Activated CD4-positive, alpha-beta memory T cell treated with anti-CD3 and anti-CD28 coated beads, Interleukin-2, amount 10 ng/mL, durations not matched to agents 7 days and 5 days (primary cell): ENCODE measurements around the gene CD14. TPM values are rescaled to one million over a fixed set of nuclear protein-coding genes. Genes with fewer than 3 reads are reported as not detected.
"Not testable (repeated sequence)": the region's sequence is repeated elsewhere in the genome, so short reads cannot be mapped to it uniquely, and the experiment has no call there.

ENCODE experiments used
- CTCF ChIA-PET: fragments of 350-600 bp; sonication (Branson Sonifier 250); formaldehyde crosslinking; loops from one replicate; lab custom pipeline; 2021; ENCODE audit warnings: antibody characterized with exemption, inconsistent platforms; lab: Charles Lee
- POLR2A ChIA-PET: fragments of 350-600 bp; sonication (Branson Sonifier 250); formaldehyde crosslinking; loops from one replicate; lab custom pipeline; 2021; ENCODE audit warnings: antibody characterized with exemption; lab: Charles Lee
- DNase-seq: peaks from one replicate; pipeline ENCODE4 v3.0.0-alpha.2; 2020
- H3K27ac Mint-ChIP-seq: one replicate; pipeline ENCODE4 v1.8.0; 2021; ENCODE audit warnings: mild to moderate bottlenecking, mixed read lengths
- H3K27me3 Mint-ChIP-seq: one replicate; pipeline ENCODE4 v1.8.0; 2021; ENCODE audit warnings: mixed read lengths
- H3K36me3 Mint-ChIP-seq: one replicate; pipeline ENCODE4 v1.8.0; 2021; ENCODE audit warnings: low read depth, mixed read lengths
- H3K4me1 Mint-ChIP-seq: one replicate; pipeline ENCODE4 v1.8.0; 2021; ENCODE audit warnings: mixed read lengths
- H3K4me3 Mint-ChIP-seq: one replicate; pipeline ENCODE4 v1.8.0; 2021; ENCODE audit warnings: mild to moderate bottlenecking, mixed read lengths
- H3K9me3 Mint-ChIP-seq: one replicate; pipeline ENCODE4 v1.8.0; 2021; ENCODE audit warnings: mixed read lengths
- total RNA-seq, 2 experiments: library from RNA; stranded (reverse); gene quantifications; one replicate each; pipeline ENCODE4 v1.2.3, GENCODE V29; 2021

CD14 gene
- under 1 TPM; 0.23 to 0.38 TPM for total RNA-seq

- no peaks in the 10 kb centered on the region for H3K9me3 Mint-ChIP-seq
- no peak for DNase-seq
- CTCF ChIA-PET: interaction anchor here (0.6 to 4.7 kb wide), 11 partner anchors 13 to 868 kb away, joined by 3 to 40 read pairs (median 4); partner anchors contain the start of genes EIF4EBP3, IK and NDUFA2
- POLR2A ChIA-PET: interaction anchor here (0.6 to 1.8 kb wide), 5 partner anchors 14 to 518 kb away, joined by 3 to 12 read pairs (median 4); partner anchors contain the start of genes ANKHD1, IK and NDUFA2
- peaks cover 27% of the 10 kb centered on the region for H3K27me3 Mint-ChIP-seq
- peaks cover 37% of the 10 kb centered on the region for H3K4me1 Mint-ChIP-seq
- H3K4me3 Mint-ChIP-seq: peak within 1 kb of the TSS; percentile 77
- no peaks in the 10 kb centered on the region for H3K36me3 Mint-ChIP-seq
- H3K27ac Mint-ChIP-seq: no peak within 1 kb of the TSS
Observed at GRCh38 chr5:140633021-140633471, at the start of gene CD14. CD14 (minus strand) TSS chr5:140633175; CDS start chr5:140633071, 104 bp downstream.

GRCh38 chr5:140678993-140679392 is 46.0 kb upstream of the CD14 start:
- no peaks in the 10 kb centered on the region for H3K9me3 Mint-ChIP-seq
- peaks cover 66% of the 10 kb centered on the region for H3K36me3 Mint-ChIP-seq
- no peak overlapping the region for H3K27ac Mint-ChIP-seq
- H3K4me1 Mint-ChIP-seq: peaks cover 4% of the 10 kb centered on the region
- H3K27me3 Mint-ChIP-seq: no peaks in the 10 kb centered on the region
- ChIA-PET POLR2A (interaction anchor here (1.3 to 5.0 kb wide), 2 partner anchors 11 to 32 kb away, joined by 6 to 22 read pairs; partner anchors contain the start of genes HARS1, HARS2, IK and NDUFA2), CTCF (no interaction called here)
- DNase-seq: no peak
- H3K4me3 Mint-ChIP-seq: no peak overlapping the region

GRCh38 chr5:140677947-140678346 is 45.0 kb upstream of the CD14 start:
- no peak overlapping the region for H3K4me3 Mint-ChIP-seq
- peak overlapping the region; percentile 45 for H3K27ac Mint-ChIP-seq
- no peak for DNase-seq
- peaks cover 64% of the 10 kb centered on the region for H3K36me3 Mint-ChIP-seq
- CTCF ChIA-PET: no interaction called here
- no peaks in the 10 kb centered on the region for H3K9me3 Mint-ChIP-seq
- peaks cover 4% of the 10 kb centered on the region for H3K4me1 Mint-ChIP-seq
- H3K27me3 Mint-ChIP-seq: no peaks in the 10 kb centered on the region
- POLR2A ChIA-PET: interaction anchor here (0.9 to 5.0 kb wide), 4 partner anchors 12 to 277 kb away, joined by 3 to 22 read pairs (median 4); partner anchors contain the start of genes HARS1, HARS2, IK and NDUFA2

GRCh38 chr5:140674629-140675028 is 41.7 kb upstream of the CD14 start:
- no peak overlapping the region for H3K4me3 Mint-ChIP-seq
- H3K36me3 Mint-ChIP-seq: peaks cover 62% of the 10 kb centered on the region
- H3K27ac Mint-ChIP-seq: no peak overlapping the region
- no peaks in the 10 kb centered on the region for H3K27me3 Mint-ChIP-seq
- no peak for DNase-seq
- H3K4me1 Mint-ChIP-seq: peaks cover 4% of the 10 kb centered on the region
- no peaks in the 10 kb centered on the region for H3K9me3 Mint-ChIP-seq
- ChIA-PET CTCF (interaction anchor here (0.9 to 1.9 kb wide), 2 partner anchors 9 to 40 kb away, joined by 3 to 7 read pairs; partner anchors contain the start of gene WDR55), POLR2A (interaction anchor here (0.8 to 1.7 kb wide), 7 partner anchors 9 to 273 kb away, joined by 3 to 9 read pairs (median 5); partner anchors contain the start of genes ANKHD1, HARS1, HARS2 and IK)

GRCh38 chr5:140674211-140674610 is 41.2 kb upstream of the CD14 start:
- CTCF ChIA-PET: interaction anchor here (0.9 to 1.9 kb wide), 2 partner anchors 9 to 39 kb away, joined by 3 to 7 read pairs; partner anchors contain the start of gene WDR55
- POLR2A ChIA-PET: interaction anchor here (0.8 to 1.7 kb wide), 6 partner anchors 8 to 273 kb away, joined by 4 to 9 read pairs (median 6); partner anchors contain the start of genes ANKHD1, HARS1, HARS2 and IK
- Mint-ChIP-seq H3K36me3 (peaks cover 63% of the 10 kb centered on the region), H3K9me3 (no peaks in the 10 kb centered on the region), H3K4me1 (peaks cover 4% of the 10 kb centered on the region), H3K4me3 (no peak overlapping the region), H3K27me3 (no peaks in the 10 kb centered on the region), H3K27ac (no peak overlapping the region)
- no peak for DNase-seq

GRCh38 chr5:140673187-140673976 is 40.4 kb upstream of the CD14 start, which contains the start of gene DND1:
DND1 (minus strand) TSS chr5:140673576; CDS start chr5:140673542, 34 bp downstream.
- DNase-seq: no peak
- Mint-ChIP-seq H3K4me1 (peaks cover 4% of the 10 kb centered on the region), H3K27ac (no peak within 1 kb of the TSS), H3K9me3 (no peaks in the 10 kb centered on the region), H3K27me3 (no peaks in the 10 kb centered on the region), H3K36me3 (peaks cover 70% of the 10 kb centered on the region), H3K4me3 (no peak within 1 kb of the TSS)
- ChIA-PET CTCF (no interaction called here), POLR2A (interaction anchor here (1.2 to 1.8 kb wide), 3 partner anchors 11 to 26 kb away, joined by 3 to 6 read pairs (median 5); partner anchors contain the start of genes HARS1, HARS2, IK and NDUFA2)

- POLR2A ChIA-PET: interaction anchor here (0.7 to 1.8 kb wide), 5 partner anchors 8 to 180 kb away, joined by 3 to 6 read pairs (median 3); partner anchors contain the start of genes HARS1, HARS2, IK and NDUFA2
- Mint-ChIP-seq H3K4me1 (peaks cover 6% of the 10 kb centered on the region), H3K36me3 (peaks cover 70% of the 10 kb centered on the region), H3K27me3 (no peaks in the 10 kb centered on the region), H3K27ac (no peak overlapping the region), H3K4me3 (no peak overlapping the region), H3K9me3 (no peaks in the 10 kb centered on the region)
- CTCF ChIA-PET: interaction anchor here (0.6 kb wide), 1 partner anchor 512 kb away, joined by 4 read pairs; no protein-coding TSS in a partner anchor
- DNase-seq: no peak
Observed at GRCh38 chr5:140672455-140673186, 39.6 kb upstream of the CD14 start.

GRCh38 chr5:140671472-140672125 is 38.6 kb upstream of the CD14 start:
- no peak overlapping the region for H3K4me3 Mint-ChIP-seq
- H3K9me3 Mint-ChIP-seq: no peaks in the 10 kb centered on the region
- no peak overlapping the region for H3K27ac Mint-ChIP-seq
- no peak for DNase-seq
- H3K36me3 Mint-ChIP-seq: peaks cover 70% of the 10 kb centered on the region
- H3K27me3 Mint-ChIP-seq: no peaks in the 10 kb centered on the region
- ChIA-PET POLR2A (interaction anchor here (0.7 to 1.8 kb wide), 4 partner anchors 9 to 179 kb away, joined by 3 to 6 read pairs (median 4); partner anchors contain the start of genes HARS1, HARS2, IK and NDUFA2), CTCF (interaction anchor here (0.6 kb wide), 1 partner anchor 511 kb away, joined by 4 read pairs; no protein-coding TSS in a partner anchor)
- peaks cover 17% of the 10 kb centered on the region for H3K4me1 Mint-ChIP-seq

- H3K9me3 Mint-ChIP-seq, H3K4me3 Mint-ChIP-seq, DNase-seq, H3K27ac Mint-ChIP-seq, POLR2A ChIA-PET, H3K27me3 Mint-ChIP-seq, CTCF ChIA-PET: not testable (repeated sequence)
- H3K4me1 Mint-ChIP-seq: peaks cover 21% of the 10 kb centered on the region
- peaks cover 68% of the 10 kb centered on the region for H3K36me3 Mint-ChIP-seq
Observed at GRCh38 chr5:140671035-140671434, 38.1 kb upstream of the CD14 start.

- no peaks in the 10 kb centered on the region for H3K27me3 Mint-ChIP-seq
- peaks cover 82% of the 10 kb centered on the region for H3K36me3 Mint-ChIP-seq
- H3K27ac Mint-ChIP-seq: peak within 1 kb of the TSS; percentile 91
- ChIA-PET CTCF (interaction anchor here (1.3 to 1.8 kb wide), 3 partner anchors 11 to 27 kb away, joined by 3 to 8 read pairs (median 7); partner anchors contain the start of genes HARS1, HARS2, IK and NDUFA2), POLR2A (interaction anchor here (0.9 to 4.7 kb wide), 14 partner anchors 11 to 263 kb away, joined by 3 to 47 read pairs (median 8); partner anchors contain the start of genes CD14, EIF4EBP3, HARS1 and HARS2)
- peaks cover 37% of the 10 kb centered on the region for H3K4me1 Mint-ChIP-seq
- peak within 1 kb of the TSS; percentile 83 for H3K4me3 Mint-ChIP-seq
- peak; percentile 96 for DNase-seq
- H3K9me3 Mint-ChIP-seq: no peaks in the 10 kb centered on the region
Observed at GRCh38 chr5:140664359-140665119, 31.6 kb upstream of the CD14 start, which contains the start of gene WDR55. WDR55 (plus strand) TSS chr5:140664904; CDS start chr5:140664913, 9 bp downstream.

- H3K4me3 Mint-ChIP-seq: peak overlapping the region; percentile 83
- H3K4me1 Mint-ChIP-seq: peaks cover 37% of the 10 kb centered on the region
- POLR2A ChIA-PET: interaction anchor here (0.9 to 4.7 kb wide), 10 partner anchors 11 to 263 kb away, joined by 3 to 47 read pairs (median 8); partner anchors contain the start of genes CD14, EIF4EBP3, HARS1 and HARS2
- no peaks in the 10 kb centered on the region for H3K27me3 Mint-ChIP-seq
- H3K9me3 Mint-ChIP-seq: no peaks in the 10 kb centered on the region
- peaks cover 82% of the 10 kb centered on the region for H3K36me3 Mint-ChIP-seq
- no peak for DNase-seq
- peak overlapping the region; percentile 91 for H3K27ac Mint-ChIP-seq
- CTCF ChIA-PET: interaction anchor here (1.8 kb wide), 1 partner anchor 16 kb away, joined by 8 read pairs; the partner anchor contains the start of genes IK and NDUFA2
Observed at GRCh38 chr5:140664030-140664358, 31.0 kb upstream of the CD14 start.
